HG03060 (cell line): Measurements from ENCODE around the gene PRKAA2.
A peak's percentile ranks its signal among the peaks of the same experiment; 100 is the strongest.

Source experiments
- ATAC-seq: cut with Tn5 transposase; IDR thresholded peaks from one replicate; pipeline ENCODE4 v1.9.1; 2021; ENCODE audit warnings: low read depth, moderate number of reproducible peaks; ENCODE audit not compliant: unreplicated experiment

Gene PRKAA2

GRCh38 chr1:56648546-56648945, 3.4 kb downstream of the PRKAA2 start:
- ATAC-seq = no peak

GRCh38 chr1:56654126-56654923, 9.2 kb downstream of the PRKAA2 start:
- ATAC-seq = no peak

GRCh38 chr1:56655991-56656613, 11.0 kb downstream of the PRKAA2 start:
- no peak for ATAC-seq

- no peak for ATAC-seq
Observed at GRCh38 chr1:56658254-56658653, 13.1 kb downstream of the PRKAA2 start.

- no peak for ATAC-seq
Observed at GRCh38 chr1:56660293-56660692, 15.2 kb downstream of the PRKAA2 start.

GRCh38 chr1:56663846-56664245, 18.7 kb downstream of the PRKAA2 start:
- no peak for ATAC-seq

- ATAC-seq = no peak
Observed at GRCh38 chr1:56665384-56665783, 20.3 kb downstream of the PRKAA2 start.

GRCh38 chr1:56666112-56666608, 21.0 kb downstream of the PRKAA2 start:
- ATAC-seq = no peak

- no peak for ATAC-seq
Observed at GRCh38 chr1:56670350-56670749, 25.2 kb downstream of the PRKAA2 start.

- ATAC-seq = no peak
Observed at GRCh38 chr1:56671085-56671484, 26.0 kb downstream of the PRKAA2 start.

GRCh38 chr1:56671542-56671941, 26.4 kb downstream of the PRKAA2 start:
- ATAC-seq = no peak

- ATAC-seq = no peak
Observed at GRCh38 chr1:56672579-56672978, 27.5 kb downstream of the PRKAA2 start.

GRCh38 chr1:56675763-56676162, 30.6 kb downstream of the PRKAA2 start:
- ATAC-seq = no peak

GRCh38 chr1:56676571-56677035, 31.5 kb downstream of the PRKAA2 start:
- ATAC-seq = no peak

- no peak for ATAC-seq
Observed at GRCh38 chr1:56683569-56683968, 38.5 kb downstream of the PRKAA2 start.

- no peak for ATAC-seq
Observed at GRCh38 chr1:56686169-56686568, 41.1 kb downstream of the PRKAA2 start.

GRCh38 chr1:56688522-56689026, 43.5 kb downstream of the PRKAA2 start:
- peak; percentile 87 for ATAC-seq

GRCh38 chr1:56696663-56697062, 51.5 kb downstream of the PRKAA2 start:
- no peak for ATAC-seq

- no peak for ATAC-seq
Observed at GRCh38 chr1:56703747-56704146, 58.6 kb downstream of the PRKAA2 start.

GRCh38 chr1:56707379-56707778, 62.3 kb downstream of the PRKAA2 start:
- no peak for ATAC-seq

GRCh38 chr1:56709269-56709880, 64.3 kb downstream of the PRKAA2 start:
- no peak for ATAC-seq
